ENCODE measurements around the gene VWA8.
"Not testable (repeated sequence)": the region's sequence is repeated elsewhere in the genome, so short reads cannot be mapped to it uniquely, and the experiment has no call there.

The VWA8 gene

DNA sequence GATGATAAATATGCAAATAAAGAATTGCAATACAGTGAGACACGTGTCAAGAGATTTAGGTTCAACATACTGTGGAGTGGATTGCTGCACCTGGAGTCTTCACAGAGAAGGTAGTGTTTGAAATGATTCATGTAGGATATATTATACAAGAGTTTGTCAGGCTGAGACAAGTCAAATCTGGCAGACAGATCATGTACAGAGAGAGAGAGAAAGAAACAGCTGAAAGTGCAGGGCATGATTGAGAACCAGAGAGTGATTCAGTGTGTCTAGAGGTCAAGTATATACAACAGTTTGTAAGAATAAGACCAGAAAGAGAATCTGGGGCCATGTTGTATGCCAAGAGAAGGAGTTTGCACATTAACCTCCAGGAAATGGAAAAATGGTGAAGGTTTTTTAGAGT is 2.1 kb upstream of the VWA8 start:
- no peak for FAIRE-seq

DNA sequence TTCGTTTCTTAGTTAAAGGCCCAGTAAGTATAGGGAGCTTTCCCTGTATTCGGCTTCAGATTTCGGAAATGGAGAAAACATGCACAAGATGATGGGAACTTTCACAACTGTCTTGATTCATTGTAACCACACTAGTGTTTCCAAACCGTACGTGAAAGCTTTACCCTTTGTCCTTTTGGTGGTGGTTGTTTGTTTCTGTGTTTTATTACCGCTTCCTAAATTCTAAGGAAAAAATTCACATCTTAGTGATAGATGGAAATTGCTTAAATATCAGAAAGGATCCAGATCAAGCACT is 504 bp upstream of the VWA8 start:
- FAIRE-seq: no peak

GRCh38 chr13:41960211-41960636 is 685 bp downstream of the VWA8 start:
- FAIRE-seq: no peak

- FAIRE-seq: no peak
Observed at GRCh38 chr13:41956272-41956671, 4.6 kb downstream of the VWA8 start.

GRCh38 chr13:41955605-41956004 is 5.3 kb downstream of the VWA8 start:
- FAIRE-seq: no peak

DNA sequence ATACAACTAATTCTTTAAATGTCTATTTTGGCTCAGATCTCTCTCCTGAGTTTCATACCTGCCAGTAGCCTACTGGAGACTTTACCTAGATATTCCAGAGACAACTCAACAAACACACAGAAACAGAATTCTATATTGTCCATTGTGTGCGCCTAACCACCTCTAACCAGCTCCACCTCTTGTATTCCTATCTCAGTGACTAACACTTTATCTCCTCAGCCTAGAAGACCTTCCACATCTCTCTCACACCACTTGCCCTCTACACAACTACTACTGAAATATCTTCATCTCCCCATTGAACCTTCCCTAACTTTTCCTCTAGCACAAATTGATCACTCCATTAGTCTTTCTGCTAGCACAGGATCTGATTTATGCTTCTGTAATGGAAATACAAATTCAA is 6.7 kb downstream of the VWA8 start:
- FAIRE-seq: no peak

DNA sequence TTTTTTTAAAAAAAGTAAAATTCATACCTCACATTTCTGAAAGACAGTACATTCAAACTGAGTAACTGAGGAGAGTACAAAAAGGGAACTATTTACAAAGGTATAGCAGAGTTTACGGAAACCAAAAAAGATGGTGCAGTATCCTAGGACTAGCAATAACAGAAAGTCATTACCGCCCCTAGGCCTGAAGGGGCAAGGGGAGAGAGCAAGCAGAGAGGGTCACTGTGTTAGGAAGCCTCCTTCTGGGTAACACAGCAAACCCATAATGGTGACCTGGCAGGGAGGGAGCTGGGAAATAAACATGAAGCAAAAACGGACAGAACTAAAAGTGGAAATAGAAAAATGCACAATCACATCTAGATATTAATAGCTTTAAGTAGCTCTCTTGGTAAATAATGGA is 8.2 kb downstream of the VWA8 start:
- FAIRE-seq: no peak

GRCh38 chr13:41949104-41949503 is 11.8 kb downstream of the VWA8 start:
- FAIRE-seq: not testable (repeated sequence)

DNA sequence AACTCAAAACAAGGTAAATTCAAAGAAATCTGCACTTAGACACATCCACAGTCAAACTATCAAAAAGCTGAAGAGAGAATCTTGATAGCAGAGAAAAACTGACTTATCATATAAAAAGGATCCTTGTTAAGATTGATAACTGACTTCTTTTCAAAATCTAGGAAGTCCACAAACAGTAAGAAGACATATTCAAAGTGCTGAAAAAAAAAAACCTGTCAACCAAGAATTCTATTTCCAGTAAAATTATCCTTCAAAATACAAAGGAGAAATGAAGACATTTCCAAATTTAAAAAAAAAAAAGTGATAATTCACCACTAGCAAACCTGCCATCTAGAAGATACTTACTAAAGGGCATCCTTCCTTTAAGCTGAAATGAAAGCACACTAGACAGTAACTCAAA is 15.0 kb downstream of the VWA8 start:
- peak; percentile 74 for FAIRE-seq

DNA sequence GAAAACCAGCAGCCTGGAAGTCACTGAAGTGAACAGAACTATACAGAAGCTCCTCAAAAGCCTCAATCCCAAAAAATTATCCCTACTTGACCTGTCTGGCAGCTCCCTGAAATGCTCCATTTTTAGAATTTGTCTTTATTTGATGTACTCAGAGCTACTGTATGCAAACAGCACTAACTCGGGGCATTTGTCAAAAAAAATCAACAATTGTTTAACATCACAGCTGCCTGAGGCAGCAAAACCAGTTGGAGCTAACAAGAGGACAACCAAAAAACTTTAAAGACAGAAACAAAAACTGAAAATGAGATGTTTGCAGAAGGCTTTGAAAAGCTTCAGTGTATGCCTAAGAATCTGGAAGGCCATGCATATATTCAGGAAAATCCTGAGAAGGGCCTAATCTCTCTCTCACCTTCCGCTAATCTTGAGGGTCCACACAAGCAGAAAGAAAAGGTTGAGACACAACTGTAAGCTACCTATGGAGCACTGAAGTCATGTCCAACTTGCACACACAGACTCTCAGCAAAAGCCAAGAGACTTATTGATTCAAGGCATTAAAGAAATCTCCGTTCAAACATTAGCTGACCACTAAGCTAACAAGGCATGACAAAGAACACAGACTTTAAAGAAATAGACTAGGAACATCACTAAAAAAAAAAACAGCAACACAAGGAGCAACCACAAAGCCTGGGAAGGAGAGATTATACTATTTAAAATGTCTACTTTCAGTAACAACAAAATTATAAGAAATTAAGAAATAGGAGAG is 16.1 kb downstream of the VWA8 start:
- FAIRE-seq: no peak

GRCh38 chr13:41944229-41944628 is 16.7 kb downstream of the VWA8 start:
- no peak for FAIRE-seq

DNA sequence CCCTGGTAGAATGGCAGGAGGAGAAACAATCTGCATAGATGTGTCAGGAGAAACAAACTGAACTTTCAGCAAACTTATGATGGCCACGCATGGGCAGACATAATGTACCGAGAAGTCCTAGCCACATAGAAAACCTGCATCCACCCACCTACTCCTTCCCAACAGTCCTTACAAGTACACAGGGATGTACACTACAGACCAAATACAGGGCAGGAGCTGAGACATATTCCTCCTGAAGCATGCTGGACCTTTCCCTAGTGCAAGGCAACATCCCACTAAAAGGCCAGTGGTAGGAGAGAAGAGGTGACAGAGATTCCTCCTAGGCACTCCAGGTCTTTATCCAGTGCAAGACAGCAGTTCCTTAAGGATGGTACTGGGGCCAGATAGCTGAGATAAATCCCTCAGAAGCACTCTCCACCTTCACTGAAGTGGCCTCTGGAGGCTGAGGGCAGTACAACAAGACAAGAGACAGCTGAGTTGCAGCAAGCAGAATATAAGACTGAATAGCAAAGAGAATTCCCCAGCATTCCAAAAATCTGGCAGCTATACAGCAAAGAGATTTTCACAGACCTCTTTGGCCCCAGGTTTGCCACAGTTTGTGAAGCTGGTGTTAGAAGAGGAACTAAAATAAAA is 18.3 kb downstream of the VWA8 start:
- FAIRE-seq: no peak

- FAIRE-seq: no peak
Observed at GRCh38 chr13:41941174-41941573, 19.7 kb downstream of the VWA8 start.

GRCh38 chr13:41939398-41939797 is 21.5 kb downstream of the VWA8 start:
- FAIRE-seq: no peak

DNA sequence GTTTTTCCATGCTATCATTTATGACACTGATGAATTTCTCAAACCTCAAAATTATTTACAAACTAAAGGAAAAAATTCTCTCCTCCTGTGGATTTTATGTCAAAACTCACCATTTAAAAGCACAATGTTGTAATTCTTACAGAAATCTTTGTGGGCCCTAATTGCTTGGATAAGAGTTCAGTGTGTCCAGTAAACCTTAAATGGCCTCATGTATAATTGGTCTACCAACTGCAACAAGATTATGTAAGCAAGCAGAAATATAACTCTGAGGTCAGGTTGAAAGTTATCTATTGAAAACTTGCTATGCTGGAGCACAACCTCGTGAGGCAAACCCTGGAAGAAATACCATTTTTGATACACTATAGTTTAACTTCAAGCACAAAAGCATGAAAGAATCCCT is 22.0 kb downstream of the VWA8 start:
- peak; percentile 13 for FAIRE-seq

DNA sequence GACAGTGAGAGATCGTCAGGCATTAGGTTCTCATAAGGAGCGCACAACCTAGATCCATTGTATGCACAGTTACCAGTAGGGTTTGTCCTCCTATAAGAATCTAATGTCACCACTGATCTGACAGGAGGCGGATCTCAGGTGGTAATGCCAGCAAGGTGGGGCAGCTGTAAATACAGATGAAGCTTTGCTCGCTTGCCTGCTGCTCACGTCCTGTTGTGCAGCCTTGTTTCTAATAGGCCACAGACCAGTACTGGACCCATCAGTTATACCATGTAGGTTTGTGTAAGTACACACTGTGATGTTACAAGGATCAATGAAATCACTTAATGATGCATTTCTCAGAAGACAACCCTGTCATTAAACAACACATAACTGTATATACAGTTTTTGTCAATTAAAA is 23.5 kb downstream of the VWA8 start:
- no peak for FAIRE-seq

- no peak for FAIRE-seq
Observed at GRCh38 chr13:41935501-41935900, 25.4 kb downstream of the VWA8 start.

DNA sequence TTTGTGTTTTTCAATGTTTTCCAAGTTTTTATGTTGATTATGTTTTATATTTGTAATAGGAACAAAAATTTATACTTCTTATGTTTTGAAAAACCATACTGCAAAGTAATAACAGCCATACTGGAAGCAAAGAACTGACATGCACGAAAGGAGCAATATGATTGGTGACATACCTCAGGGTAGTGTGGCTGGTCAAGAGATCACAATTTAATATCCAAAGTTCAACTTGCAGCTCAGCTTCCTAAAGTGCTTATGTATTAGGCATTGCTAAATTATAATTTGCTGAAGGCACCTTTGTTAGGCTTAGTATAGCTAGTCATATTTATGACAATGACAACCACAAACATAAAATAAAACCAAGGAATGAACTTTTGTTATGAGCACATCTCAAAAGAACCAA is 25.9 kb downstream of the VWA8 start:
- FAIRE-seq: peak; percentile 13

DNA sequence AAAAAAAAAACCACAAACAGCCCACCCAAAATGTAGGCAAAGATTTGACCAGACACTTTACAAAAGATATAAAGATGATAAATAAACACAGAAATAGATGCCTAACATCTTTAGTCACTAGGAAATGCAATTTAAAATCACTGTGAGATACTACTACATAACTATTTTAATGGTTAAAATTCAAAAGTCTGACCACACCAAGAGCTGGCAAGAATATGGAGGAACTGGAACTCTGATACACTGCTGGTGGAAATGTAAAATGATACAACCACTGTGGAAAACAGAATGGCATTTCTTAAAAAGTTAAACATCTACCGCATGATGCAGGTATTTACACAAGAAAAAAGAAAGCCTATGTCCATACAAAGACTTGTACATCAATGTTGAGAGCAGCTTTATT is 26.8 kb downstream of the VWA8 start:
- no peak for FAIRE-seq

DNA sequence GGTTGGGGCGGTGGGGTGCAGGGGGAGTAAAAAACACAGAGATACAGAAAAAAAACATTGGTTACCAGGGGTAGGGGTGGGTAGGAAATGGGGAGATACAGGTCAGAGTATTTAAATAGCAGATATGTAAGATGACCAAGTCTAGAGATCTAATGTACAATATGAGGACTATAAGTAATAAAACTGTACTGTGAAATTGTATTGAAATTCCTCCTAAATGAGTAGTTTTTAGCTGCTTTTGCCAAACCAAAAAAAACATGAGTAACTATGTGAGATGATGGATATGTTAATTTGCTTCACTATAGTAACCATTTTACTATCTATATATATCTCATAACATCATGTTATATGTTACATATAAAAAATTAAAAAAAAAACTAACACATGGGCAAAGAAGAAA is 29.6 kb downstream of the VWA8 start:
- FAIRE-seq: no peak

DNA sequence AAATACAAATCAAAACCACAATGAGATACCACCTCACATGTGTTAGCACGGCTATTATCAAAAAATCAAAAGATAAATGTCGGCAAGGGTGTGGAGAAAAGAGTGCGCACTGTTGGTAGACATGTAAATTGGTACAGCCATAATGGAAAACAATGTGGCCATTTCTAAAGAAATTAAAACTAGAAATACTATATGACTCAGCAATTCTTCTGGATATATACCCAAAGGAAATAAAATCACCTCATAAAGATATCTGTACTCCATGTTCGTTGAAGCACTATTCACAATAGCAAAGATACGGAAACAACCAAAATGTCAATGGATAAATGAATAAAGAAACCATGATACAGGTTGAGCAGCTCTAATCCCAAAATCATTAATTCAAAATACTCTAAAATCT is 30.8 kb downstream of the VWA8 start:
- FAIRE-seq: no peak

GRCh38 chr13:41928323-41928722 is 32.6 kb downstream of the VWA8 start:
- FAIRE-seq: no peak

GRCh38 chr13:41925014-41925413 is 35.9 kb downstream of the VWA8 start:
- FAIRE-seq: peak; percentile 61

DNA sequence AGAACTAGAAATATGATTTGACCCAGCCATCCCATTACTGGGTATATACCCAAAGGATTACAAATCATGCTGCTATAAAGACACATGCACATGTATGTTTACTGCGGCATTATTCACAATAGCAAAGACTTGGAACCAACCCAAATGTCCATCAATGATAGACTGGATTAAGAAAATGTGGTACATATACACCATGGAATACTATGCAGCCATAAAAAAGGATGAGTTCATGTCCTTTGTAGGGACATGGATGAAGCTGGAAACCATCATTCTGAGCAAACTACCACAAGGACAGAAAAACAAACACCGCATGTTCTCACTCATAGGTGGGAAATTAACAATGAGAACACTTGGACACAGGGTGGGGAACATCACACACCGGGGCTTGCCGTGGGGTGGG is 38.0 kb downstream of the VWA8 start:
- FAIRE-seq: not testable (repeated sequence)

All from islet of Langerhans (tissue), 1 donor.